ENCODE measurements around the gene SPDYE5. TPM values are rescaled to one million over a fixed set of nuclear protein-coding genes. Genes with fewer than 3 reads are reported as not detected.

Gene SPDYE5
- total RNA-seq, 1 donor from 2014 or later: not detected

DNA sequence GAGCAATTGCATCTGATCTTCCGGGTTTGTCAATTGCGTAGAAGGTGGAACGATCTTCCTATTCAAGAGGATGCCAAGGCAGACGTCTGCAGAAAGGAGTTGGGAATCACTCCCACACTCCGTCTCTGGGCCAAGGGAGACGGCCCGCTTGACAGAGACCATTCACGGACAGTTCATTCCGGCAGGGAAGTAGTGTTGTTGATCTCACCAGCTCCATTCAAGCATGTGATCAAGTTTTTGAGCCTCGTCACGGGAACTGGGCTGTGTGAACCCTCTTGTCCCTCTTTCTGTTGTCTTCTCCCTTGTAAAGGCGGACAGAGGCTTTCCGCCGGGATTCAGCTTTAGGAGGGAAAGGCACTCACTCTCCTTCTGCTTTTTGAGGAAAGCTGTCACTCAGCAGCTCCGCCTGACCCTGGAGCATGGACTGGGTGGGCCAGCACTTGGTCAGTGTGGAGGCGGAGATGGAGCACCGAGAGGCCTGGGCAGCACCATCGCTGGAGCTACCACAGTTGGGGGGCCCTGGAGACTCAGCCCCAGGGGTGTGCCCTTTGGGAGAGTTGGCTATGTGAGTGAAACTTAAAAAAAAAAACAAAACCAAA, 44.9 kb downstream of the SPDYE5 start:
- DNase-seq (ENCODE audit: low read depth, low spot score): no peak

GRCh38 chr7:75537731-75538130, 45.6 kb downstream of the SPDYE5 start:
- no peak for DNase-seq (ENCODE audit: low read depth, low spot score)

- no peak for DNase-seq (ENCODE audit: low read depth, low spot score)
Observed at GRCh38 chr7:75546237-75547015, 54.3 kb downstream of the SPDYE5 start.

Other genes with a start within 250 kb of the SPDYE5 start
- 0.67 and 0.73 TPM in 2 replicates for gene TRIM73, start 96.7 kb upstream of the SPDYE5 start, total RNA-seq
- gene POM121C, start 6.0 kb upstream of the SPDYE5 start, total RNA-seq: 5.1 and 7.9 TPM in 2 replicates
- 15.6 and 32.2 TPM in 2 replicates for gene HIP1, start 246.6 kb downstream of the SPDYE5 start, total RNA-seq